ENCODE results near the gene CFDP1. TPM values are rescaled to one million over a fixed set of nuclear protein-coding genes. Genes with fewer than 3 reads are reported as not detected.

Gene CFDP1
- total RNA-seq, 1 experiment from 2014 or later: 97.6 TPM

GRCh38 chr16:75416904-75417565 lies 16.3 kb downstream of the CFDP1 start:
- BruUV-seq (replicated peaks): no TSS peak
- no peaks in the 10 kb centered on the region for H3K9me3 ChIP-seq (ENCODE audit: low read depth, low read length, poor library complexity, severe bottlenecking)
- no peak overlapping the region for H3K27ac ChIP-seq (ENCODE audit: low read depth, low read length, poor library complexity, severe bottlenecking)
- DNase-seq (ENCODE audit: low spot score): no peak
- H3K4me3 ChIP-seq (ENCODE audit: low read depth, low read length, poor library complexity, severe bottlenecking): no peak overlapping the region
- peaks cover 8% of the 10 kb centered on the region for H3K36me3 ChIP-seq (ENCODE audit: insufficient read depth, low read length, poor library complexity, severe bottlenecking)
- H3K27me3 ChIP-seq (replicated peaks; ENCODE audit: insufficient read depth, low read depth, low read length, poor library complexity): no peaks in the 10 kb centered on the region
- intact Hi-C loops (cut with micrococcal nuclease; ENCODE audit: unreplicated experiment): no loop called here
- CTCF ChIA-PET: no interaction called here
- peaks cover 34% of the 10 kb centered on the region for H3K4me1 ChIP-seq (ENCODE audit: insufficient read depth, low read length, poor library complexity, severe bottlenecking)
- no peak for TF ChIP-seq EZH2 (IDR thresholded peaks at IDR 0.05; ENCODE audit: borderline replicate concordance, low read depth, low read length, poor library complexity, severe bottlenecking)
- TF ChIP-seq, protein P1, sequence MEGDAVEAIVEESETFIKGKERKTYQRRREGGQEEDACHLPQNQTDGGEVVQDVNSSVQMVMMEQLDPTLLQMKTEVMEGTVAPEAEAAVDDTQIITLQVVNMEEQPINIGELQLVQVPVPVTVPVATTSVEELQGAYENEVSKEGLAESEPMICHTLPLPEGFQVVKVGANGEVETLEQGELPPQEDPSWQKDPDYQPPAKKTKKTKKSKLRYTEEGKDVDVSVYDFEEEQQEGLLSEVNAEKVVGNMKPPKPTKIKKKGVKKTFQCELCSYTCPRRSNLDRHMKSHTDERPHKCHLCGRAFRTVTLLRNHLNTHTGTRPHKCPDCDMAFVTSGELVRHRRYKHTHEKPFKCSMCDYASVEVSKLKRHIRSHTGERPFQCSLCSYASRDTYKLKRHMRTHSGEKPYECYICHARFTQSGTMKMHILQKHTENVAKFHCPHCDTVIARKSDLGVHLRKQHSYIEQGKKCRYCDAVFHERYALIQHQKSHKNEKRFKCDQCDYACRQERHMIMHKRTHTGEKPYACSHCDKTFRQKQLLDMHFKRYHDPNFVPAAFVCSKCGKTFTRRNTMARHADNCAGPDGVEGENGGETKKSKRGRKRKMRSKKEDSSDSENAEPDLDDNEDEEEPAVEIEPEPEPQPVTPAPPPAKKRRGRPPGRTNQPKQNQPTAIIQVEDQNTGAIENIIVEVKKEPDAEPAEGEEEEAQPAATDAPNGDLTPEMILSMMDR (conservative IDR thresholded peaks at IDR 0.05; ENCODE audit: low read depth, low read length): no peak
- POLR2A ChIA-PET (ENCODE audit: low non-redundant PET): no interaction called here

GRCh38 chr16:75415169-75415905 lies 18.0 kb downstream of the CFDP1 start:
- ChIA-PET POLR2A (ENCODE audit: low non-redundant PET) (no interaction called here), CTCF (no interaction called here)
- Histone ChIP-seq H3K27me3 (replicated peaks; ENCODE audit: insufficient read depth, low read depth, low read length, poor library complexity) (no peaks in the 10 kb centered on the region), H3K36me3 (ENCODE audit: insufficient read depth, low read length, poor library complexity, severe bottlenecking) (peaks cover 21% of the 10 kb centered on the region), H3K4me3 (ENCODE audit: low read depth, low read length, poor library complexity, severe bottlenecking) (no peak overlapping the region), H3K4me1 (ENCODE audit: insufficient read depth, low read length, poor library complexity, severe bottlenecking) (peaks cover 19% of the 10 kb centered on the region), H3K27ac (ENCODE audit: low read depth, low read length, poor library complexity, severe bottlenecking) (no peak overlapping the region), H3K9me3 (ENCODE audit: low read depth, low read length, poor library complexity, severe bottlenecking) (no peaks in the 10 kb centered on the region)
- intact Hi-C loops (cut with micrococcal nuclease; ENCODE audit: unreplicated experiment): no loop called here
- TF ChIP-seq, protein P1 (conservative IDR thresholded peaks at IDR 0.05; ENCODE audit: low read depth, low read length): no peak
- no peak for TF ChIP-seq EZH2 (IDR thresholded peaks at IDR 0.05; ENCODE audit: borderline replicate concordance, low read depth, low read length, poor library complexity, severe bottlenecking)
- no peak for DNase-seq (ENCODE audit: low spot score)
- no TSS peak for BruUV-seq (replicated peaks)

- no TSS peak for BruUV-seq (replicated peaks)
- ChIA-PET CTCF (no interaction called here), POLR2A (ENCODE audit: low non-redundant PET) (no interaction called here)
- intact Hi-C loops (cut with micrococcal nuclease; ENCODE audit: unreplicated experiment): no loop called here
- Histone ChIP-seq H3K27me3 (replicated peaks; ENCODE audit: insufficient read depth, low read depth, low read length, poor library complexity) (no peaks in the 10 kb centered on the region), H3K9me3 (ENCODE audit: low read depth, low read length, poor library complexity, severe bottlenecking) (no peaks in the 10 kb centered on the region), H3K4me1 (ENCODE audit: insufficient read depth, low read length, poor library complexity, severe bottlenecking) (peaks cover 5% of the 10 kb centered on the region), H3K4me3 (ENCODE audit: low read depth, low read length, poor library complexity, severe bottlenecking) (no peak overlapping the region), H3K27ac (ENCODE audit: low read depth, low read length, poor library complexity, severe bottlenecking) (no peak overlapping the region), H3K36me3 (ENCODE audit: insufficient read depth, low read length, poor library complexity, severe bottlenecking) (peaks cover 35% of the 10 kb centered on the region)
- no peak for DNase-seq (ENCODE audit: low spot score)
- no peak for TF ChIP-seq EZH2 (IDR thresholded peaks at IDR 0.05; ENCODE audit: borderline replicate concordance, low read depth, low read length, poor library complexity, severe bottlenecking)
- TF ChIP-seq, protein P1 (conservative IDR thresholded peaks at IDR 0.05; ENCODE audit: low read depth, low read length): no peak
Measured at GRCh38 chr16:75413951-75414350, 19.4 kb downstream of the CFDP1 start.
